Gastroesophageal sphincter (tissue), 3 donors: ENCODE measurements around the gene LHX5.

Experiments used
- CTCF ChIP-seq, 4 experiments: fragments of 200-600 bp in 2 of 4; fragments of 450-650 bp in 2 of 4; sonication (generic) in 1 of 4; IDR thresholded peaks; one replicate each; pipeline ENCODE4 v1.5.1; 2017 to 2019; ENCODE audit warnings: antibody characterized with exemption in 4 of 4, mild to moderate bottlenecking in 2 of 4, moderate library complexity in 2 of 4
- EP300 ChIP-seq: sonication (generic); formaldehyde crosslinking; IDR thresholded peaks from one replicate; pipeline ENCODE4 v1.6.1; 2017; ENCODE audit warnings: antibody characterized with exemption, mild to moderate bottlenecking
- POLR2AphosphoS5 ChIP-seq: sonication (generic); formaldehyde crosslinking; IDR thresholded peaks from one replicate; pipeline ENCODE4 v1.6.1; 2017; ENCODE audit warnings: antibody characterized with exemption

GRCh38 chr12:113472191-113473121 is 785 bp upstream of the LHX5 start:
- TF ChIP-seq EP300 = no peak
- no peak for TF ChIP-seq CTCF (IDR thresholded peaks at IDR 0.05)
- TF ChIP-seq POLR2AphosphoS5 = no peak
